ENCODE measurements around the gene INHBE. TPM values are rescaled to one million over a fixed set of nuclear protein-coding genes. Genes with fewer than 3 reads are reported as not detected.
"Not testable (repeated sequence)": the region's sequence is repeated elsewhere in the genome, so short reads cannot be mapped to it uniquely, and the experiment has no call there.

The INHBE gene
- total RNA-seq, 1 donor from 2014 or later, result not detected

- ATAC-seq, result peak; percentile 99
- DNase-seq (ENCODE audit: low spot score), result peak; percentile 94
- intact Hi-C loops (cut with DNase I), result loop anchor here (2.0 kb wide), 1 partner anchor 65 kb away; no protein-coding TSS in a partner anchor
Measured at GRCh38 chr12:57487597-57488401, 32.7 kb downstream of the INHBE start, which contains the start of gene MARS1. Gene MARS1 (plus strand): TSS chr12:57488068. CDS start chr12:57488091, 23 bp downstream.

GRCh38 chr12:57488402-57489156 lies 33.5 kb downstream of the INHBE start:
- intact Hi-C loops (cut with DNase I), result no loop called here
- ATAC-seq, result no peak

GRCh38 chr12:57489157-57489641 lies 34.1 kb downstream of the INHBE start:
- DNase-seq (ENCODE audit: low spot score), result no peak
- no peak for ATAC-seq
- intact Hi-C loops (cut with DNase I), result no loop called here

More at GRCh38 chr12:57488402-57489156, 33.5 kb downstream of the INHBE start:
- no peak for DNase-seq (ENCODE audit: low spot score)

GRCh38 chr12:57490126-57490525 lies 35.0 kb downstream of the INHBE start:
- intact Hi-C loops (cut with DNase I), result no loop called here
- ATAC-seq, result no peak
- no peak for DNase-seq (ENCODE audit: low spot score)

- ATAC-seq (no peak), DNase-seq (ENCODE audit: low spot score) (no peak)
- intact Hi-C loops (cut with DNase I), result no loop called here
Measured at GRCh38 chr12:57491393-57492280, 36.5 kb downstream of the INHBE start.

GRCh38 chr12:57495051-57495701 lies 40.1 kb downstream of the INHBE start:
- ATAC-seq; intact Hi-C loops (cut with DNase I): not testable (repeated sequence)

GRCh38 chr12:57496822-57497221 lies 41.7 kb downstream of the INHBE start:
- ATAC-seq, result no peak
- intact Hi-C loops (cut with DNase I), result no loop called here
- no peak for DNase-seq (ENCODE audit: low spot score)

More at GRCh38 chr12:57495051-57495701, 40.1 kb downstream of the INHBE start:
- DNase-seq (ENCODE audit: low spot score), result not testable (repeated sequence)

GRCh38 chr12:57497223-57498131 lies 42.4 kb downstream of the INHBE start:
- no peak for ATAC-seq
- no peak for DNase-seq (ENCODE audit: low spot score)
- intact Hi-C loops (cut with DNase I), result no loop called here

GRCh38 chr12:57498132-57498502 lies 43.0 kb downstream of the INHBE start:
- intact Hi-C loops (cut with DNase I), result no loop called here
- ATAC-seq, result no peak
- no peak for DNase-seq (ENCODE audit: low spot score)

- DNase-seq (ENCODE audit: low spot score) (no peak), ATAC-seq (no peak)
- intact Hi-C loops (cut with DNase I), result no loop called here
Measured at GRCh38 chr12:57498571-57498970, 43.5 kb downstream of the INHBE start.

GRCh38 chr12:57500213-57500612 lies 45.1 kb downstream of the INHBE start:
- ATAC-seq, result no peak
- intact Hi-C loops (cut with DNase I), result no loop called here
- DNase-seq (ENCODE audit: low spot score), result no peak

GRCh38 chr12:57502311-57502969 lies 47.3 kb downstream of the INHBE start:
- intact Hi-C loops (cut with DNase I); ATAC-seq; DNase-seq (ENCODE audit: low spot score): not testable (repeated sequence)

GRCh38 chr12:57506541-57506940 lies 51.4 kb downstream of the INHBE start:
- ATAC-seq; intact Hi-C loops (cut with DNase I); DNase-seq (ENCODE audit: low spot score): not testable (repeated sequence)

Measured in sciatic nerve (tissue), 2 donors.